Measurements from ENCODE around the gene TMEM184B.

- no peak for TF ChIP-seq CTCF (IDR thresholded peaks at IDR 0.05)
- TF ChIP-seq POLR2A (IDR thresholded peaks at IDR 0.05), result no peak
- no peak for TF ChIP-seq EP300 (IDR thresholded peaks at IDR 0.05)
Observed at GRCh38 chr22:38246046-38246658, 26.7 kb downstream of the TMEM184B start.
